Stimulated activated naive CD8-positive, alpha-beta T cell treated with anti-CD3 and anti-CD28 coated beads, Interleukin-15, Interleukin-2, amounts not matched to agents 100 U/mL and 50 U/mL, for 24 hours (primary cell): ENCODE data around the gene PPM1J.

Experiments used
- ATAC-seq: fragments of 150-1000 bp; cut with Tn5 transposase; one replicate; pipeline ENCODE4 v1.10.0; 2021
- DNase-seq: peaks from one replicate; pipeline ENCODE4 v3.0.0; 2021

PPM1J gene

GRCh38 chr1:112704391-112704933, 10.7 kb downstream of the PPM1J start:
- peak; percentile 69 for ATAC-seq
- DNase-seq = peak; percentile 60

- DNase-seq = no peak
- no peak for ATAC-seq
Measured at GRCh38 chr1:112703706-112704105, 11.4 kb downstream of the PPM1J start.

- no peak for DNase-seq
- no peak for ATAC-seq
Measured at GRCh38 chr1:112702420-112703261, 12.5 kb downstream of the PPM1J start.

- DNase-seq (no peak), ATAC-seq (no peak)
Measured at GRCh38 chr1:112702067-112702395, 13.1 kb downstream of the PPM1J start.

GRCh38 chr1:112701227-112702066, 13.7 kb downstream of the PPM1J start:
- ATAC-seq = no peak
- DNase-seq = no peak

- peak; percentile 16 for ATAC-seq
- peak; percentile 85 for DNase-seq
Measured at GRCh38 chr1:112700290-112701226, 14.6 kb downstream of the PPM1J start.

GRCh38 chr1:112699425-112700144, 15.5 kb downstream of the PPM1J start:
- DNase-seq (no peak), ATAC-seq (peak; percentile 51)

GRCh38 chr1:112698366-112699310, 16.5 kb downstream of the PPM1J start:
- DNase-seq = no peak
- no peak for ATAC-seq

- DNase-seq (no peak), ATAC-seq (no peak)
Measured at GRCh38 chr1:112697781-112698201, 17.3 kb downstream of the PPM1J start.

- ATAC-seq = no peak
Measured at GRCh38 chr1:112696578-112697314, 18.4 kb downstream of the PPM1J start.

GRCh38 chr1:112695276-112695675, 19.9 kb downstream of the PPM1J start:
- ATAC-seq (no peak), DNase-seq (no peak)

More at GRCh38 chr1:112696578-112697314, 18.4 kb downstream of the PPM1J start:
- no peak for DNase-seq

GRCh38 chr1:112694363-112694929, 20.7 kb downstream of the PPM1J start:
- ATAC-seq (no peak), DNase-seq (no peak)

GRCh38 chr1:112693821-112694220, 21.3 kb downstream of the PPM1J start:
- ATAC-seq = no peak
- DNase-seq = no peak

- ATAC-seq (no peak), DNase-seq (no peak)
Measured at GRCh38 chr1:112692681-112693080, 22.5 kb downstream of the PPM1J start.

GRCh38 chr1:112689842-112690237, 25.3 kb downstream of the PPM1J start:
- DNase-seq (no peak), ATAC-seq (no peak)

GRCh38 chr1:112689196-112689841, 25.8 kb downstream of the PPM1J start:
- no peak for ATAC-seq
- DNase-seq = no peak

- ATAC-seq (no peak), DNase-seq (no peak)
Measured at GRCh38 chr1:112688781-112689193, 26.3 kb downstream of the PPM1J start.

- ATAC-seq (no peak), DNase-seq (no peak)
Measured at GRCh38 chr1:112687785-112688496, 27.2 kb downstream of the PPM1J start.
